Breast epithelium (tissue), 3 donors: Measurements from ENCODE around the gene ATAD3B.
"Not testable (repeated sequence)": the region's sequence is repeated elsewhere in the genome, so short reads cannot be mapped to it uniquely, and the experiment has no call there.

ENCODE experiments used
- POLR2A ChIP-seq: fragments of 450-650 bp; IDR thresholded peaks from one replicate; pipeline ENCODE4 v1.6.1; 2016; ENCODE audit warnings: antibody characterized with exemption, mild to moderate bottlenecking, moderate library complexity
- TF ChIP-seq, protein P1 (sequence below), 3 donors: fragments of 450-650 bp; IDR thresholded peaks; one replicate each; pipeline ENCODE4 v1.5.1; 2016 to 2017; ENCODE audit warnings: antibody characterized with exemption in 3 of 3, mild to moderate bottlenecking in 3 of 3, moderate library complexity in 3 of 3

DNA sequence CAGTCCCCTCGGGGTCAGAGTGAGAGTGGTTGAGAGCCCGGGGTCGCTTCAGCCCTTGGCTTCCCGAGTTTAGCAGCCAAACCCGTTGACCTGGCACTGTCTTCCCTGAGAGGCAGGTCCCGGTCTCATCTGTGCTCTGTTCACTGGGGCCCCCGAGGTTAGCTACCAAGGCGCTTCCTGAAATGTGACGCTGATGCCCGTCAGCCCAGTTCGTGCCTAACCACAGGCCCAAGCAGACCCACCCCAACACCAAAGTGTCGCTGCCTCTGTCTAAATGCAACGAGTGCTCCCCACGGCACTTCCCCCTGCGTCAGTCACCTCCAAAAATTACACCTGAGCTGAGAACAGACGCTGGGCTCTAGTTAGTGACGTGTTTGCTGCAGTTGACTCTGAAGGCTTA lies 4.4 kb downstream of the ATAD3B start:
- TF ChIP-seq POLR2A: not testable (repeated sequence)
- TF ChIP-seq, protein P1, sequence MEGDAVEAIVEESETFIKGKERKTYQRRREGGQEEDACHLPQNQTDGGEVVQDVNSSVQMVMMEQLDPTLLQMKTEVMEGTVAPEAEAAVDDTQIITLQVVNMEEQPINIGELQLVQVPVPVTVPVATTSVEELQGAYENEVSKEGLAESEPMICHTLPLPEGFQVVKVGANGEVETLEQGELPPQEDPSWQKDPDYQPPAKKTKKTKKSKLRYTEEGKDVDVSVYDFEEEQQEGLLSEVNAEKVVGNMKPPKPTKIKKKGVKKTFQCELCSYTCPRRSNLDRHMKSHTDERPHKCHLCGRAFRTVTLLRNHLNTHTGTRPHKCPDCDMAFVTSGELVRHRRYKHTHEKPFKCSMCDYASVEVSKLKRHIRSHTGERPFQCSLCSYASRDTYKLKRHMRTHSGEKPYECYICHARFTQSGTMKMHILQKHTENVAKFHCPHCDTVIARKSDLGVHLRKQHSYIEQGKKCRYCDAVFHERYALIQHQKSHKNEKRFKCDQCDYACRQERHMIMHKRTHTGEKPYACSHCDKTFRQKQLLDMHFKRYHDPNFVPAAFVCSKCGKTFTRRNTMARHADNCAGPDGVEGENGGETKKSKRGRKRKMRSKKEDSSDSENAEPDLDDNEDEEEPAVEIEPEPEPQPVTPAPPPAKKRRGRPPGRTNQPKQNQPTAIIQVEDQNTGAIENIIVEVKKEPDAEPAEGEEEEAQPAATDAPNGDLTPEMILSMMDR (IDR thresholded peaks at IDR 0.05): not testable (repeated sequence)
